ENCODE measurements around the gene RFX1.

Gene RFX1

DNA sequence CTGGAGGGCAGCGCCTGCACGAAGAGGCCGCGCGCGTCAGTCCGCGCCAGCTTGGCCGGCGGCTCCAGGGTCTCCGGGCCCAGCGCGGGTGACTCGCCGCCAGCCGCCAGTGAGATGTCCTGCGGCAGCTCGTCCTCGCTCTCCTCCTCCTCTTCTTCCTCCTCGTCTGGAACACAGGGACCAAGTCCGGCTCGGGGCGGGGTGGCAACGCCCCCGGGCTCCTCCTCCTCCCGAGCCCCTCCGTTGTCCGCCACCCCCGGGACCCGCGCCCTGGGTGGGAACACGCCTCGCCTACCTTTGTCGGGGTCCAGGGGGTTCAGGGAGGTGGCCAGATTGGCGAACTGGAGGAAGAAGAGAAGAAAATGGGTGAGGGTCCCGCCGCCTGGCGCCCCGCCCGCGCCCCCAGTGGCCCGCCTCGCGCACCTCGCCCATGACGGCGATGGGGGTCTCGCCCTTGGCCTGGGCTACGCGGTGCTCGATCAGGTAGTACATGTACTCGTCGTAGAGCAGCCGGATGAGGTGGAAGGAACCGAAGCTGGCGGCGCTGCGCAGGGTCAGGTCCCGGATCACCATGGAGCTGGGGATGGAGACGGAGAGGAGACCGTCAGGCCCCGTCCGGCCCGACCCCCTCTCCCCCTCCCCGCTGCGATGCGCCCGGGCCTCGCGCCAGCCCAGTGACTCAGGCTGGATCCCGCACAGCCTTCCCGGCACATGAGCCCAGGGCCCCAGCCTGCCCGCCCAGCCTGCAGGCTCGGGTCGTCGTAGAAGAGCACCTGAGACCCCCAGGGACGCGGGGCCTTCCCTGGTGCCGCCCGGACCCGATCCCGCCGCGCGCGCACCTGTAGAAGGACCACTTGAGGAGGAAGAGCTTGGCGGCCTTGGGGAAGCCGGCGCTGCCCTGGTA lies 43.2 kb downstream of the RFX1 start:
- peak overlapping the region; percentile 41 for H3K4me3 ChIP-seq (ENCODE audit: low read depth, low read length)

DNA sequence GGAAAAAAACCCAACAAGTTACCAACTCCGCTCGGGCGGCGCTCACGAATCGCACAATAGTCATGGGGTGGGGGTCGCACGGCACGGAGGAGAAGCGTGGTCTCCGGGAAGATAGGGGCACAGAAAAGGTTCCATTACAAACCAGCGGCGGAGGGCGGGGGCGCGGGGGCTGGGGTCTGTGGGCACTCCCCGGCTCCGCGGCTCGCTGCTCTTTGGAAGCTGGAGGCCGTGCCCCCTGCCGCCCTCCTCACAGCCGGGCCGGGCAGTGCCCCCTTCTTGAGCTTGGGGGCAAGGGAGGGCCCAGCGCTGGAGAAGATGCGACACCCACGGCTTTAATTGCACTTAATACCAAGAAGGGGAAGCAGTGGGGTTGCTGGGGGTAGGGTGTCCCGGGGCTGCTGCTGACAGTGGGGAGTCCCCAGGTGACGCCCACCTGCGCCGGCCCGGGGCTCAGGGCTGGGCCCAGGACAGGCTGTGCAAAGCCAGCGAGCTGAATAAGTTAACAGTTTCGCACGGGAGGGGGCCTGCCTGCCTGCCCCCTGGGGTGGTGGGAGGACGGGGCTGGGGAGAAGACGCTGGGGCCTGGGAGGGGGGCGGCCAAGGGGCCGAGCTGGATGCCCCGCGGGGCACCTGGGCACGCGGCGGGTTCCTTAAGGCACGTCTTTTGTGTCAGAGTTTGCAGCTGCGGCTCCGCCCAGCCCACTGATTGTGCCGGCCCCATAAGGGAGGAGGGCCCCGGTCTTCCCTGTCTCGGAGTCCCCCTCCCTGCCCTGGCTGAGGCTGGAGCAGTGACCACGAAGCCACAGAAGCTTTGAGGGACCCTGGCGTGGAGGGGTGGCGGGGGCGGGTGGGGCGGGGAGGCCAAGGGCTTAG lies 44.1 kb downstream of the RFX1 start:
- H3K4me3 ChIP-seq (ENCODE audit: low read depth, low read length): peak overlapping the region; percentile 13

GRCh38 chr19:13960863-13961784 lies 45.0 kb downstream of the RFX1 start:
- H3K4me3 ChIP-seq (ENCODE audit: low read depth, low read length): no peak overlapping the region

- no peak overlapping the region for H3K4me3 ChIP-seq (ENCODE audit: low read depth, low read length)
These were observed 45.9 kb downstream of the RFX1 start for GRCh38 chr19:13959962-13960862.

- H3K4me3 ChIP-seq (ENCODE audit: low read depth, low read length): no peak overlapping the region
These were observed 46.8 kb downstream of the RFX1 start for GRCh38 chr19:13959141-13959961.

DNA sequence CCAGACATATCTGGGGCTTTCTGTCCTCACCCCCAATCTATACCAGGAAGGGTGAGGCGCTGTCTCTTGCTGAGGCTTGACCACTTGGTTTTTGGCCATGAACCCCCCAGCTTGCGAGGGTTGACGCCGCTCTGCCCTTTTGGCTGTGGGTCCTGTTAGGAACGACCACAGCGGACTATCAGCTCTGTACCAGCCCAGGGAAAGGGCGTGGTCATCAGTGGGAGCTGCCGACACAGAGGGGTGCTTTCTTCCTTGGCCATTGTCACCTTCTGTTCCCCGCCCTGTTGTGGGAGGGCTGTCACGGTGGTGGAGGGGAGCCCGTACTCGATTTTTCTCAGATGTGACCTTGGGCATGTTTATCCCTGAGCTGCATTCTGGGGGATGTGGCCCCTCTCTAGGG lies 48.1 kb downstream of the RFX1 start:
- no peak overlapping the region for H3K4me3 ChIP-seq (ENCODE audit: low read depth, low read length)

DNA sequence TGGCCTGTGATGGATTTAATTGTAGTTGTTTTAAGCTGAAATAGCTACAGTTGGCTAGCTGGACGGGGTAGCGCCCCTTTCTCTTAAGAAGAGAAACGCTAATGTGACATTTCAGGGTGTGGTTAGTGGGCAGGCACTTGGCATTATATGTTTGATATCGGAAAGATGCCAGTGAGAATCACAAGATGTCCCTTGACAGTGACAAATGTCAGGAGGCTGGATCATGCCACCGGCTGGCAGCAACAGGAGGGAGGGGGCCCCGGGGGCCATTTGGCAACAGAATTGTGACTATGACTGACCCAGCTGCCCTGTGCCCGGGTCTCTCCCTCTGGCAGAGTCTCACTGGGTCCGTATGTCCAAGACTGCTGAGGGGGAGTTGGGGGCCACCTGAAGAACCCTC lies 49.1 kb downstream of the RFX1 start:
- H3K4me3 ChIP-seq (ENCODE audit: low read depth, low read length): no peak overlapping the region

GRCh38 chr19:13956365-13956744 lies 49.8 kb downstream of the RFX1 start:
- H3K4me3 ChIP-seq (ENCODE audit: low read depth, low read length): no peak overlapping the region

GRCh38 chr19:13955662-13956364 lies 50.3 kb downstream of the RFX1 start:
- H3K4me3 ChIP-seq (ENCODE audit: low read depth, low read length): no peak overlapping the region

- no peak overlapping the region for H3K4me3 ChIP-seq (ENCODE audit: low read depth, low read length)
These were observed 51.9 kb downstream of the RFX1 start for GRCh38 chr19:13954185-13954584.

GRCh38 chr19:13952931-13953531 lies 53.1 kb downstream of the RFX1 start:
- peak overlapping the region; percentile 70 for H3K4me3 ChIP-seq (ENCODE audit: low read depth, low read length)

GRCh38 chr19:13952154-13952930 lies 53.8 kb downstream of the RFX1 start, which contains the start of gene DCAF15:
Gene DCAF15, plus strand, starts transcription at chr19:13952509. Its CDS starts 4 bp downstream, at chr19:13952513.
- H3K4me3 ChIP-seq (ENCODE audit: low read depth, low read length): peak within 1 kb of the TSS; percentile 70

DNA sequence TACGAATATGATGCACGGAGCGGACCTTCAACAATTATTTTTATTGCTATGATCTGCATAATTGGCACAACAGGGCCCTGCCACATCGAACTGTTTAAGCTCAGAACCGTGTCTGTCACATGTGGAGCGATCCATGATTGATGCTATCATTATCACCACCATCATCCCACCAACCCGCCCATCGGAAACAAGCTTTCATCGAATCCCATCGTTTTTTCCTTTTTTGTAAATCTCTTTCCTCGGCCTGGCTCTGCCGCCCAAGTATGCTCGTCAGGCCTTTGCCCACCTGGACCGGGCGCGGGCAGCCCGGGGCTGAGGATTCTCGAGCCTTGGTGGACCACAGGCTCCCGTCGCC lies 54.3 kb downstream of the RFX1 start:
- peak overlapping the region; percentile 30 for H3K4me3 ChIP-seq (ENCODE audit: low read depth, low read length)

DNA sequence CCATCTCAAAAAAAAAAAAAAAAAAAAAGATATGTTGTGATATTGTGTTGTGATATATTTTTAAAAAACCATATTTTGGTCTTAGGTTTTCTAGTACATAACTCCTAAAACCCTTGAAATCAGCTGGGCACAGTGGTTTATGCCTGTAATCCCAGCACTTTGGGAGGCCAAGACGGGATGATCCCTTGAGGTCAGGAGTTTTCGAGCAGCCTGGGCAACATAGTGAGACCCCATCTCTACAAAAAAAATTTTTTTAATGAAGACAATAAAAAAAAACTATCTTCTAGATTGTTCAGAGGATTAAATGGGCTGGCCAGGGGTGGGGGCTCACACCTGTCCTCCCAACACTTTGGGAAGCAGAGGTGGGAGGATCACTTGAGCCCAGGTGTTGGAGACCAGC lies 55.1 kb downstream of the RFX1 start:
- H3K4me3 ChIP-seq (ENCODE audit: low read depth, low read length): no peak overlapping the region

- no peak overlapping the region for H3K4me3 ChIP-seq (ENCODE audit: low read depth, low read length)
These were observed 59.7 kb downstream of the RFX1 start for GRCh38 chr19:13946414-13946813.

DNA sequence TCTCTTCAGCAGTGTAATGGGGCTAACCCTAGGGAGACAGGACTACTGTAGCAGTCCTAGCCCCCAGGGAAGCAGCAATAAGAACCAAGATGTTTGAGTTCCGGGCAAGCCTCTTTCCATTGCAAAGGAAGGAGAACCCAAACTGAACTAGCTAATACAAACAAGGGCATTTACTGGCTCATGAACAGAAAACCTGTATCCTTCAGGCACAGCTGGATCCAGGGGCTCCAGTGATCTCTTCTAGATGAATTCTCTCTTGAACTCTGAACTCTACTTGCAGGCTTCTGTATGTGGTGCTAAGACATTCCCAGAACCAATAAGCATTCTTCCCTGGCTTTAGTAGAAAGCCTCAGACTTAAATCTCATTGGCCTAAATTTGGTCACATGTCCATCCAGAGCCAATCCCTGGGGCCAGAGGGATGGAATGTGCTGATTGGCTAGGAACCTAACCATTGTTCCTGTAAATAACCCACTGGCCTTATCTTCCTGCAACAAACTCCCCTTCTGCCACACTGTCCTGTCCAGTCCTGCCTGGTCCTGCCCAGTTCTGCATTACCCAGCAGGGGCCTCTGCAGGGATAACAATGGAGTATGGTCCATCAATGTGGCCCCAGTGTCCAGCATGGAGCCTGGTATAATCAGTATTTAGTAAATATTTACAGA lies 64.0 kb downstream of the RFX1 start:
- no peak overlapping the region for H3K4me3 ChIP-seq (ENCODE audit: low read depth, low read length)

All from iPS-11a (cell line).